ENCODE measurements around the gene SORL1.
"Not testable (repeated sequence)": the region's sequence is repeated elsewhere in the genome, so short reads cannot be mapped to it uniquely, and the experiment has no call there.

SORL1 gene

GRCh38 chr11:121451986-121452608, at the start of gene SORL1:
SORL1 (plus strand) TSS chr11:121452314; CDS start chr11:121452332, 18 bp downstream.
- peak; percentile 76 to 81 for DNase-seq

DNA sequence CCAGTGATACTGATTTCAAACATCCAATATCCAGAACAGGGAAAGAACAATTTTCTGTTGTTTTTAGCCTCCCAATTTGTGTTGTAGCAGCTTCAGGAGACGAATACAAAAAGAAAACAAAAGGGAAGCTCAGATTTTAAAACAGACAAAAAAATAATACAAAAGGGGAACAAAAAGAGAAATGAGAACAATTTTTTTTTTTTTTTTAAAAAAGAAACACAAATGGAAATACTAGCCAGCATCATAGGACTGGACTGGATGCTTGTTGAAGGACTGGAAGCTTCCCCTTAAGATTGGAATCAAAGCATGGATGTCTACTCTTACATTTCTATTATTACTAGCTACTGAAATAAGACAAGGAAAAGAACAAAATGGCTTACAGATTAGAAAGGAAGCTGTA, 46.5 kb upstream of the SORL1 start:
- no peak for DNase-seq

GRCh38 chr11:121406291-121406690, 45.8 kb upstream of the SORL1 start:
- no peak for DNase-seq

DNA sequence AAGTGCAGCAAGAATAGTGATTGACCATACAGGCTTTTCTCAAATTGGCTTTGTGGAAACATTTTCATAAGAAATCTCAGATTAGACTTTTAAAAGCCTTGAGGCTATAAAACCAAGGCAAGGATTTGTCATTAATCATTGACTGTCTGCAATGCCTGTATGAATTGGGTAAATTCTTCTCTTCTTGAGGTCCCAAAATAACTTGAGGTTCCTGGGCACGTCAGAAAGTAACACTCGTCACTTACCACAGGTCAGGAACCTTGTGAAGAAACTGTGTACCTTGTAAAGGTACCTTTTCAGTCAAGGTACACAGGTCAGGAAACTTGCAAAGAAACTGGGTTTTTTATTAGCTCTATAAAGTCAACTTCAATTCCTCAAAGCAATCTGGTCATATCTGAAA, 43.3 kb upstream of the SORL1 start:
- DNase-seq: no peak

GRCh38 chr11:121410041-121410440, 42.1 kb upstream of the SORL1 start:
- not testable (repeated sequence) for DNase-seq

DNA sequence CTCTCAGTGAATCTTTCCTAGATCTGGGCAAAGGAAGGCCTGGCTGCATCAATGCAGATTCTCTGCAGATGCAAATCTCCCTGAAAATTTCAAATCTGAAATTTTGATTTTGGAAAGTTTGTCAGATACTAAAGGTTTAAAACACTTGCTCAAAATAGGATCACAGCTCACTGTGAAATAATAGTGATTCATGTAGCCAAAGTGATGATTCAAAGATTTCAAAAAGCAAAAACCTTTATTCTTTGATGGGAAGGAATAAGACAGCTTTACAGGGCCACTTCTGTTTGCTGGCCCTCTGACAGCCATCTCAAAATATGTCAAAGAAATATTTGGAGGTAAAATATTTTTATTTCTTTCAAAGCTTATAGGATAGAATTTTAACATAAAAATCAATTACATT, 40.8 kb upstream of the SORL1 start:
- not testable (repeated sequence) for DNase-seq

DNA sequence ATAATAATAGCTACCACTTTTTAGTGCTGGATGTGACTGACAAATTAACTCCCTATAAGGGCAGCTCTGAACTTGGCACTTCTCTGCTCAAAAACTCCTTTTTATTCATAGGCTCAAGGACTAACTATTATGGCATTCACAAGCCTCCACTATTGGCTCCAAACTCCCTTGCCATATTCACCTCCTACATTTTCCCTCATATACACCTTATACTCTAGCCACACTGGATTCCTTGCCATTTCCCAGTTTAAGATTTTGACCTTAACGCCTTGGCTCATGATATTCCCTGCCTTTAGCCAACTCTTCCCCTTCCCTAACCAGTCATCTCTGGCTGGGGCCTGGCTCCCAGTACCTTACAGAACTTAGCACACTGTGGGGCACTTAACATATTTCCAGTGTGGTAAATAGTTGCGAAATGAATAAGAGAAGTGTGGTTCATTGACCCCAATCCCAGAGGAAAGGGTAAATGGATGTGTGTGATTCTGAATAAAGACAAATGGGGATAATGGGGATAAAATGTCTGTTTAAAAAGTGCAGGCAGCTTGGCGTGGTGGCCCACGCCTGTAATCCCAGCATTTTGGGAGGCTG, 40.0 kb upstream of the SORL1 start:
- DNase-seq: no peak

GRCh38 chr11:121412711-121413415, 39.3 kb upstream of the SORL1 start:
- DNase-seq: no peak

- DNase-seq: no peak
Observed at GRCh38 chr11:121414141-121414913, 37.8 kb upstream of the SORL1 start.

DNA sequence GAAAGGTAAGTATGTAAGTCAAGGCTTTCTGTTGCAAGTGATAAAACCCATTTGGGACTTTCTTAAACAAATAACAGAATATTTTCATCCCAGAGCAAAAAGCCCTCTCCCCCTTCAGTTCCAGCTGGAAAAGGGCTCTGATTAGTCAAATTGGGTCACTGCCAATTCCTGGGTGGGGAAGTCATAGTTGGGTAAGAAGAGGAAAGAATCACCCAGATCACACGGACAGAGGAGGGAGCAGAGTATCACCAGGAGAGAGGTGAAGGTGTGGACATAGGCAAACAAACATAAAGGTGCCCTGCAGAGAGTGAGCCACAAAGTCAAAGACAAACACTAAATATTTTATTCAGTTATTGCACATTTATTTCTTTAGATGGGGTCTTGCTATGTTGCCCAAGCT, 36.3 kb upstream of the SORL1 start:
- no peak for DNase-seq

DNA sequence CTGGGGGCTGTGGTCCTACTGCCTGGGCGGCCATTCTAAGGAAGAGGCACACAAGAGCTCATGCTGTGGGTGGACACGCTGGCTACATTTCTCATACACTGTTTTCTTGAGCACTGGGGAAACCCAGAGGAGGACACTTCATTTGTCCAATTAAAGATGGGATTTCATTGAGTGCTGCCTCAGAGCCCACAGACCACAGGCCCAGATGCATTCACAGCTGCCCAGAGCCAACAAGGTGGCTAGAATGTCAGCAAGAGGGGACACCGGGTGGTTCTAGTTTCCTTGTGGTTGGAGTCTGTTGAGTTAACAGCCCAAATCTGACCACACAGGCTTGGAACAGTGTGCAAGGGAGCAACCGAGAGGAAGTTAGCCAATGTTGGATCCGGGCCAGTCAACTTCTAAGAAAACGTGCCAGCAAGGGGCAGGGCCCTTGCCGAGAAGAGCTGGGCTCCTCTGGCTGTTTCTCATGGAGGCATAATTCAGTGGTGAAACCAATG, 35.0 kb upstream of the SORL1 start:
- DNase-seq: peak; percentile 57 to 73

GRCh38 chr11:121417607-121418006, 34.5 kb upstream of the SORL1 start:
- DNase-seq: no peak

GRCh38 chr11:121418625-121419114, 33.4 kb upstream of the SORL1 start:
- peak; percentile 22 to 38 for DNase-seq

- no peak for DNase-seq
Observed at GRCh38 chr11:121419836-121420235, 32.3 kb upstream of the SORL1 start.

DNA sequence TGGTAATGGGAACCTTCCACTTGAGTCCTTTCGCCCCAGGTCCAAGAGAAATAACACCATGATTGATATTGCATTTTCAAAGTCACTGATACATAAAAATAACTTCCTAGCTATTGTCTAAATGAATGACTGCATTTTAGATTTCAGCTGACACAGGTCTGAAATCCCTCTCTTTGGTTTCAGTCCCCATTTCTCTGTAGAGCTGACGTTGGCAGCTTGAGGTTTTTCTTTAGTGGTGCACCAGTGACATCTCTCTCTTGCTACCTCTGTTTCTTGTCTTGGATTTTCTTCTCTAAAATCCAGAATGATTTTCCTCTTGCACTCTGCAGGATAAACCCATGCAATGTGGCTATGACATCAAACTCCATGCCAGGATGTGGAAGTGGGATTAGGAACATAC, 31.7 kb upstream of the SORL1 start:
- DNase-seq: no peak

GRCh38 chr11:121421149-121421901, 30.8 kb upstream of the SORL1 start:
- DNase-seq: no peak

DNA sequence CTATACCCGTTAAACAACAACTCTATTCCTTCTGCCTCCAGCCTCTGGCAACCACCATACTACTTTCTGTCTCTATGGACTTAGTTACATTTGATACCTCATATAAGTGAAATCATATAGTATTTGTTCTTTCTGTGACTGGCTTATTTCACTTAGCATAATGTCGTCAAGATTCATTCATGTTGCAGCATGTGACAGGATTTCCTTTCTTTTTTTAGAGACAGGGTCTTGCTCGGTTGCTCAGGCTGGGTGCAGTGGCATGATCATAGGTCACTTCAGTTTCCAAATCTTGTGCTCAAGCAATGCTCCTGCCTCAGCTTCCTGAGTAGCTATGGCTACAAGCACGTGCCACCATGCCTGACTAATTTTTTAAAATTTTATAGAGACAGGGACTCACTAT, 29.4 kb upstream of the SORL1 start:
- DNase-seq: no peak

DNA sequence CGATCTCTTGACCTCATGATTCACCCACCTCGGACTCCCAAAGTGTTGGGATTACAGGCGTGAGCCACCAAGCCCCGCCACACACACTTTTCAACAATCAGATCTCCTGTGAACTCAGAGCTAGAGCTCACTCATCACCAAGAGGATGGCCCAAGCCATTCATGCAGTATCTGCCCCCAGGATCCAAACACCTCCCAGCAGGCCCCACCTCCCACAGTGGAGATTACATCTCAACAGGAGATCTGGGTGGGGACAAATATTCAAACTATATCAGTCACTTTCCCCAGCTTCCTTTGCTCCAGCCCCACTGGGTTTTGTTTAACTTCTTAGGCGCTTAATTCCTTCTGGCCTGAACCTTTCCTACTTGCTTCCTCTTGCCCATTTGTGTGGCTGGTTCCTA, 26.3 kb upstream of the SORL1 start:
- DNase-seq: no peak

DNA sequence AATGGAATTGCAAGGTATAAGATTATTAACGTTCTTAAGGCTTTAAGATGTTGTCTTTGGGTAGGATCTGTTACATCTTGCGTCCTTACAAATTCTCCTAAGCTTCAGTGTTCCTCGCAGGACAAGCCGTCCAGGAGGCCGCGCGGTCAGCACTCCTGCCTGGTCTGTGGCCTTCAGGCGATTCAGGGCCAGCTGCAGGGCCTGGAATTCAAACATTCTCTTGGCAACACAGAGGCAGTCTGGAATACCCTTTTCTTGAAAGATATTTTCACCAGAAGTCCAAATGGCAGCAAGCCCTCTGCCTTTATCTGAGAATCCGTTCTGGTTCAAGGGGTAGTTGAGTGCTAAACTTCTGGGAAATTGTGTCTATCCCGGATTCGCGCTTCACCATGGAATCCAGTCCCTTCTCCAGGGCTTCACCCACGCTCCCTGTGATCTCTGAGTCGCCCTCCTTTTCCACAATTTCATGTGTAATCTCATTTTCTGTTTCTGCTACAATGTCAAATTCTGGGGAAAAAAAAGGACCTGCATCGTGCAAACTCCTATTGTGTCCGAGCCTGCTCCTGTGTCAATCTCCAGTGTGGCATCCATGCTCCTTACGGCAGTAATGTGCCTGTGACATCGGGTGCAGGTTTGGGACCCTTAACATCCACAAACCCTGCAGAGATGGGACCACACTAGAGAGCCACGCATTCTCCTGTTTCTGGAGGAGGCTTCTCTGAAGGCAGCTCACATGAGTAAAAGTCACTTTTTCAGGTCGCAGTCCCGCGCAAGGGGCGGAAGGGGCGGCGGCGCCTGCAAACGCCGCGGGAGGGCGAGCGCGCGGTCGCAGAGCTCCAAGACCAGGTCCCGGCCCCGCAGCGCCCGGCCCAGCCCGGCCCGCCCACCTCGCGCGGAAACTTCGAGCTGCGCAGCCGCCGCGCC, 25.4 kb upstream of the SORL1 start:
- peak; percentile 63 to 66 for DNase-seq

GRCh38 chr11:121427400-121427744, 24.7 kb upstream of the SORL1 start:
- no peak for DNase-seq

DNA sequence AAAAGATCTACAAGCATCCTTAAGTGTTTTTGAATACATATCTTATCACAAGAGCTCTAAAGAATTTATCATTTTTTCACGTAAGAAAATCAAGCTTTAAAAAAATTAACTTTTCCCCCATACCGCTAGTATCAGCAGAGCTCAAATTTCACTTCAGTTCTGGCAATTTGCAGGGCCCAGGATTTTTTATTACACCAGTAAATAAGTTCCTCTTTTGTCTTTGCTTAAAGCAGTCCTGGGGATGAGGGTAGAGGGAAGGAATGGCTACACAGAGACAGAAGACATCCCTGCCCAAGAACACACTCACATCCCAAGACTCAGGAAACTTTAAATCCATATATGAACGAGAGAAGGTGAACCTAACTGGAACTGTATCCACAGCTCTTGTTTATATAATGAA, 22.6 kb upstream of the SORL1 start:
- no peak for DNase-seq

All from activated CD4-positive, alpha-beta T cell treated with anti-CD3 and anti-CD28 coated beads, Interleukin-2, amount 50 U/mL, for 48 hours (primary cell).